HL-60/S4 treated with retinoic acid at 250 ng/mL for 4 days and 3 days (cell line): ENCODE results near the gene SLCO2A1.

Source experiments
- in situ Hi-C: fragments of 300-500 bp; cut with MboI; formaldehyde crosslinking; loops from 2 replicates; pipeline ENCODE4 v1.7.0; 2022; ENCODE audit warnings: low sequenced_read_pairs

Gene SLCO2A1

GRCh38 chr3:134061401-134061800 lies 31.7 kb upstream of the SLCO2A1 start:
- in situ Hi-C loops = no loop called here

- in situ Hi-C loops = no loop called here
Observed at GRCh38 chr3:134060561-134061385, 31.0 kb upstream of the SLCO2A1 start.

GRCh38 chr3:134059671-134060560 lies 30.2 kb upstream of the SLCO2A1 start:
- in situ Hi-C loops = no loop called here

- in situ Hi-C loops = no loop called here
Observed at GRCh38 chr3:134059035-134059601, 29.4 kb upstream of the SLCO2A1 start.

GRCh38 chr3:134057654-134058110 lies 28.0 kb upstream of the SLCO2A1 start:
- in situ Hi-C loops = no loop called here

- in situ Hi-C loops = no loop called here
Observed at GRCh38 chr3:134057006-134057653, 27.4 kb upstream of the SLCO2A1 start.

GRCh38 chr3:134056464-134056891 lies 26.8 kb upstream of the SLCO2A1 start:
- in situ Hi-C loops = no loop called here

GRCh38 chr3:134055661-134056060 lies 25.9 kb upstream of the SLCO2A1 start:
- in situ Hi-C loops = no loop called here

GRCh38 chr3:134054881-134055280 lies 25.2 kb upstream of the SLCO2A1 start:
- in situ Hi-C loops = no loop called here

- in situ Hi-C loops = no loop called here
Observed at GRCh38 chr3:134054231-134054630, 24.5 kb upstream of the SLCO2A1 start.

GRCh38 chr3:134052370-134052769 lies 22.6 kb upstream of the SLCO2A1 start:
- in situ Hi-C loops = no loop called here

GRCh38 chr3:134049676-134050075 lies 20.0 kb upstream of the SLCO2A1 start:
- in situ Hi-C loops = no loop called here

GRCh38 chr3:134048278-134048996 lies 18.7 kb upstream of the SLCO2A1 start:
- in situ Hi-C loops = no loop called here

- in situ Hi-C loops = no loop called here
Observed at GRCh38 chr3:134044459-134044858, 14.7 kb upstream of the SLCO2A1 start.

GRCh38 chr3:134040066-134040465 lies 10.3 kb upstream of the SLCO2A1 start:
- in situ Hi-C loops = no loop called here

- in situ Hi-C loops = no loop called here
Observed at GRCh38 chr3:134039161-134039862, 9.6 kb upstream of the SLCO2A1 start.

- in situ Hi-C loops = no loop called here
Observed at GRCh38 chr3:134038716-134039115, 9.0 kb upstream of the SLCO2A1 start.

- in situ Hi-C loops = no loop called here
Observed at GRCh38 chr3:134038071-134038491, 8.4 kb upstream of the SLCO2A1 start.

- in situ Hi-C loops = no loop called here
Observed at GRCh38 chr3:134037168-134037567, 7.4 kb upstream of the SLCO2A1 start.

GRCh38 chr3:134036291-134036690 lies 6.6 kb upstream of the SLCO2A1 start:
- in situ Hi-C loops = no loop called here
